ENCODE results near the gene HDGF.

Gene HDGF

GRCh38 chr1:156794506-156795373 is 43.3 kb upstream of the HDGF start:
- no peak overlapping the region for H3K4me3 ChIP-seq (replicated peaks; ENCODE audit: low read depth, low read length)
- peaks cover 28% of the 10 kb centered on the region for H3K36me3 ChIP-seq (ENCODE audit: control insufficient read depth, insufficient read depth, low read length)
- no peak for TF ChIP-seq CTCF (IDR thresholded peaks at IDR 0.05; ENCODE audit: insufficient read depth, low read length, poor library complexity, severe bottlenecking)
- no peaks in the 10 kb centered on the region for H3K27me3 ChIP-seq (replicated peaks; ENCODE audit: control insufficient read depth, insufficient read depth, low read length)
- DNase-seq (ENCODE audit: extremely low read depth, insufficient read length): no peak

- peaks cover 21% of the 10 kb centered on the region for H3K36me3 ChIP-seq (ENCODE audit: control insufficient read depth, insufficient read depth, low read length)
- H3K27me3 ChIP-seq (replicated peaks; ENCODE audit: control insufficient read depth, insufficient read depth, low read length): no peaks in the 10 kb centered on the region
- no peak for TF ChIP-seq CTCF (IDR thresholded peaks at IDR 0.05; ENCODE audit: insufficient read depth, low read length, poor library complexity, severe bottlenecking)
- no peak overlapping the region for H3K4me3 ChIP-seq (replicated peaks; ENCODE audit: low read depth, low read length)
- DNase-seq (ENCODE audit: extremely low read depth, insufficient read length): no peak
Measured at GRCh38 chr1:156789621-156790318, 38.3 kb upstream of the HDGF start.

- Histone ChIP-seq H3K36me3 (ENCODE audit: control insufficient read depth, insufficient read depth, low read length) (peaks cover 18% of the 10 kb centered on the region), H3K4me3 (replicated peaks; ENCODE audit: low read depth, low read length) (no peak overlapping the region), H3K27me3 (replicated peaks; ENCODE audit: control insufficient read depth, insufficient read depth, low read length) (no peaks in the 10 kb centered on the region)
- TF ChIP-seq CTCF (IDR thresholded peaks at IDR 0.05; ENCODE audit: insufficient read depth, low read length, poor library complexity, severe bottlenecking): no peak
- no peak for DNase-seq (ENCODE audit: extremely low read depth, insufficient read length)
Measured at GRCh38 chr1:156788136-156788535, 36.7 kb upstream of the HDGF start.

GRCh38 chr1:156786640-156787039 is 35.2 kb upstream of the HDGF start:
- DNase-seq (ENCODE audit: extremely low read depth, insufficient read length): no peak
- Histone ChIP-seq H3K4me3 (replicated peaks; ENCODE audit: low read depth, low read length) (no peak overlapping the region), H3K27me3 (replicated peaks; ENCODE audit: control insufficient read depth, insufficient read depth, low read length) (no peaks in the 10 kb centered on the region), H3K36me3 (ENCODE audit: control insufficient read depth, insufficient read depth, low read length) (peaks cover 18% of the 10 kb centered on the region)
- TF ChIP-seq CTCF (IDR thresholded peaks at IDR 0.05; ENCODE audit: insufficient read depth, low read length, poor library complexity, severe bottlenecking): no peak

- Histone ChIP-seq H3K27me3 (replicated peaks; ENCODE audit: control insufficient read depth, insufficient read depth, low read length) (no peaks in the 10 kb centered on the region), H3K4me3 (replicated peaks; ENCODE audit: low read depth, low read length) (no peak overlapping the region), H3K36me3 (ENCODE audit: control insufficient read depth, insufficient read depth, low read length) (peaks cover 13% of the 10 kb centered on the region)
- DNase-seq (ENCODE audit: extremely low read depth, insufficient read length): no peak
- no peak for TF ChIP-seq CTCF (IDR thresholded peaks at IDR 0.05; ENCODE audit: insufficient read depth, low read length, poor library complexity, severe bottlenecking)
Measured at GRCh38 chr1:156785458-156785857, 34.0 kb upstream of the HDGF start.

Measured in GM06990 (cell line).